HG02571 (cell line): Measurements from ENCODE around the gene PRICKLE2.

Experiments
- ATAC-seq: cut with Tn5 transposase; IDR thresholded peaks from one replicate; pipeline ENCODE4 v1.9.1; 2021; ENCODE audit warnings: mild to moderate bottlenecking, moderate library complexity; ENCODE audit not compliant: unreplicated experiment

PRICKLE2 gene

DNA sequence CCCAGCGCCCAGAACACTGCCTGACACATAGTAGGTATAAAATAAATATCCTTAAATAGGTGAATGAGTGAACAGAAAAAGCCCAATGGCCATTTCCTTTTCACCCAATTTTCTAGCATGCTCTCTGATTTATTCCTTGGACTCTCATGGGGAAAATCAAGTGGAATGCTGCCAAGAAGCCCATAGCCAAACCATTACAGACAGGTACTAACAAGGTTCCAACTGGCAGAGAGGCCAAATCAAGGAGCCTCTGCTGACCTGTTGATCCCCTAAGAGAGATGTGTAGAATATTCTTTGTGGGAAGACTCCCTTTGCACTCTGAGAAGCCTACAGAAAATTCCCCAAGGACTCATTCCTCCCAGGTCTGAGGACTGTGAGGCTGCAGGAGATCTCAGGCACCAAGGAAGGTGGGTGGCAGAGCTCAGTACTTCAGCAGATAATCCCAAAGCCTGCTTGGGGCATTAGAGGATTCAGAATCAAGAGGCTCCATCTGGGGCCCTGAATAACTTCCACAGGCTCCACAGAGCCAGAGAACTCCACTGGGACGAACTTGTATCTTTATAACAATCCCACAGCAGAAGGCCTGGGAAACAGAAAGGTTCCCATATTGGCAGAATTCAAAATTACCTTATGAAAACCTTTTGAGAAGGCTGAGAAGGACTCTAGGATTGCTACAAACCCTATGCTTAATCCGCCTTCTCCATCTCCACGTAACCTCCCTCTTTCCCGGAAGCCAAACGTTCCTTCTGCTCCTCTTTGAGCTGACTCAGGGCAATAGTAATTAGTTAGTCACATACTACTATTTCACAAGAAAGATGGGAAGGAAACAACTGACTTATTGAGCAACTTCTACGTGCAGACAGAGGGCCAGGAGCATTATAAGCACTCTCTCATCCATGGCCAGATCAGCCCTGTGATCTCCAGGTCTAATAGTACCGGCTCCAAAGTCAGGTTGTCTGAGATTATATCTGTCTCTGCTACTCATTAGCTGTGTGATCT lies 34.5 kb downstream of the PRICKLE2 start:
- no peak for ATAC-seq

DNA sequence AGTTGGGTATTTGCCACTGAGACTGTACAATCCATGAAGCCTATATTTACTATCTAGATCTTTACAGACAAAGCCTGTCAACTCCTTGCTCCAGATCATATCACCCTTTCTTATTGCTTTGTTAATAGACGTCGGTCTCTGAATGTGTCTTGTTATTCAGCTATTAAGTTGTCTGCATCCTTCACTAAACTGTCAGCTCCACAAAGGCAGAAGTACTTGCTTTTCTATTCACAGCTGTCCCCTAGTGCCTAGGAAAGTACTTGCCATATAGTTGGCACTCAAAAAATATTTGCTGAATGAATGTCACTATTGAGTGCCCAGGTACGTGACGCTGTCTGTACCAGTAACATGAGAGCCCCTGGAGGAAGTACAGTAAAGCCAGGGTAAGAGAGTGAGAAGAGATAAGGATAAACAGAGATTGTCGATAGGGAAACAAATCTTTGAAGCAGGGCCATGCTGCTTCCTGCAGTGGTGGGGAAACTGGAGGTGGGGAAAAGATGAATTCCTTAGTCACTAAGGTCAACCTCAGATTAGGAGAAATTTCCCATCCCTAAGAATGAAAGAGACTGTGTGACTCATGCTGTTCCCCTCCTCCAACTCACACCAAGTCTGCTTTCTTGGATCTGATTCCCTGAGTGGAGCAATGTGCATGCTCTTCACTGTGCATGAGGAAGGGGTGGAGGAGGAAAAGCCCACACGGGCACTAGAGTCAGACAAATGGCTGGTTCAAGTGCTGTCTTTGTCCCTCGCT lies 36.3 kb downstream of the PRICKLE2 start:
- ATAC-seq: no peak

DNA sequence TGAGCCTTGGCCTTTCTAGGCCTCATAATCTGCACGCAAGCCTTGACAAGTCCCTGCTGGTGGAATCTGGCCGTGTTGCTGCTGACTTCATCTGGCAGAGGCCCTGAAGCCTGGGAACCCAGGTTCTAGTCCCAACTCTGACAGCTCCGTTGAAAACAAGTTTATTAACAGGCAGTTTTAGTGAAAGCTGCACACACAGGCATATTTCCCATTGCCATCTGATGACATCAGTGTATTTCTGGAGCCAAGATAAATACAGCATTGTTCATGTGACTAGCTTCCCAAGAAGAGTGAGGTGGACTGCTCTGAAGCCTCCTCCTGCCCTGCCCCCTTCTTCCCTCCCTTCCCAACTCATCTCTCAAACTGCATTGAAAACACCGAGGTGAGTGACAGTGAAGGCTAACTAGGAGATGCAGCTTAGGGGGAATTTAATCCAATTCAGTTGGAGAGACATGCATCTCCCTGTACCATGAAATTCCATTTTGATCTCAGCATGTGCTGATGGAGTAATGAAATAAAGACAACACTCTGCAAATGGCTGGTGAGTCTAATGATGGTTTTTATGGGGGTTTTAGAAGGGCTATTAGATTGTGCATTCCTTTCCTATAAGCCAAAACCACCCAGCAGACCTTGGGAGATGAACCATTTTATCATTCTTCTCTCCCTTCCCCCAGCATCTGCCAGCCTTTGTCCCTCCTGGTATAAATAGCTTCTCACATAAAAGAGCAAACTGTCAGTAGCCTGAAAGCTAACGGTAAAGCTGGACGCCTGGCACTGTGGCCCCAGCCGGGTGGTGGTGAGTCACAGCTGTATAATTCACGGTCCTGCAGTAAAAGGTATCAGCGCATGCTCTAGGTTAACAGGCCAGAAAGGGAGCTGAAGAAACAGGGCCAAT lies 38.0 kb downstream of the PRICKLE2 start:
- no peak for ATAC-seq

DNA sequence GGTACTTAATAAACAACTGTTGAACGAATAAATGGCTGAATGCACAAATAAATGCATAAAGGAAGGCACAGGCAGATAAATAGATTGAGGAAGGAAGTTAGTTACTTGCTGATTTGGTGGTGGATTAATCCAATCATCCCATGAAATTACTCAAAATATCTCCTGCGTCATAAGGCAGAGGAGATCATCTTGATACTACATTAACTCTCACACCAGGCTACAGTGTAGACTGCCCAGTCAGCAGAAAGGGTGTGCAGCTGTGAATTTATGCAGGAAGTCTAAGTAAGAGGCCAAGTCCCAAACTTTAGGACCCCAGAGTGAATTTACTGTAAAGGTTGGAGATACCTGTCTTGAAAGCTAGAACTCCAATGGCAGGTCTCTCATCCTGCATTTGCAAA lies 38.6 kb downstream of the PRICKLE2 start:
- no peak for ATAC-seq

DNA sequence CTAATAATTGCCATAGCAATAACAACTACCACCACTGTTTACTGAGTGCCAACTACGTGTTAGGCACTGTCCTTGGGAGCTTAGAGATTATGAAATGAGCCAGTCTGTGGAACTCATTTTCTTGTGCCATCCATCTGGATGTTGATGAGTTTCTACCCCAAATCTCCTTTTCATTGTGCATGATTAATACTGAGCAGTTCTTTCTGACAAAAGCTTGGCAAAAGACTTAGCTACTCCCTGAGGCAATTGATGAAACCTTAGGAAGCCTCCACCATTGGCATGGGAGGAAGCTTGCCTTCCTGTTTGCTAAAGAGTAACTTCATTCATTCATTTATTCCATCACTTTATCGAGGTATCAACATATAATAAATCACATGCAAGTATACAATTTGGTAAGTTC lies 39.8 kb downstream of the PRICKLE2 start:
- no peak for ATAC-seq

DNA sequence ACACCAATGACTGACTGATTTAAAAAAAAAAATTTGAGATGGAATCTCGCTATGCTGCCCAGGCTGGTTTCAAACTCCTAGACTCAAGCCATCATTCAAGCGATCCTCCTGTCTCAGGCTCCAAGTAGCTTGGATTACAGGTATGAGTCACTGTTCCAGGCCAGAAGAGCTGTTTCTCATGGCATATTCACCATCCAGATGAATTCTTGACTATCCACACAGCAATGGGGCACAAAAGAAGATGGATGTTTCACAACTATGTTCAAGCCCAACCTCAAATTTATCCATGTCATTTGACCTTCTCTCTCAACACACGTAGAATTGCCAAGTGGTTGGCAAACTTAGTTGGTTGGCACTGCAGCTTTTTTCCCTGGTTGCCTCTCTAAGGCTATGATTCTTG lies 40.6 kb downstream of the PRICKLE2 start:
- no peak for ATAC-seq

DNA sequence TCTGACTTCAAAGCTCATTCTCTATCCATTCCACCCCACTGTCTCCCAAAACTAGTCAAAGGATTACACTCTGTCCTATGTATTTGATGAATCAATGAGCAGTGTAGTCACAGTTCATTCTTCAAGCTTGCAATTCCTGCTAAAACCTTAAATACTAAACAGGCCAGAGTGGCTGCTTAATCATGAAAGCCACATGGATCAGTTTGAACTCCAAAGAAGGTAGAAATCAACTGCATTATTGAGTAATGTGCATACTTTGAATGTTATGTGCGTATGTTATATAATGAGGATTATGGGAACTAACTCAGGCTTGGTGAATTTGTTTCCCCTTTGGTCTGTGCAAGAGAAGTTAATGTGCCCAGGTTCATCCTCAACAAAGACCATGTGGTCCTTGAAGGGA lies 45.4 kb downstream of the PRICKLE2 start:
- no peak for ATAC-seq

DNA sequence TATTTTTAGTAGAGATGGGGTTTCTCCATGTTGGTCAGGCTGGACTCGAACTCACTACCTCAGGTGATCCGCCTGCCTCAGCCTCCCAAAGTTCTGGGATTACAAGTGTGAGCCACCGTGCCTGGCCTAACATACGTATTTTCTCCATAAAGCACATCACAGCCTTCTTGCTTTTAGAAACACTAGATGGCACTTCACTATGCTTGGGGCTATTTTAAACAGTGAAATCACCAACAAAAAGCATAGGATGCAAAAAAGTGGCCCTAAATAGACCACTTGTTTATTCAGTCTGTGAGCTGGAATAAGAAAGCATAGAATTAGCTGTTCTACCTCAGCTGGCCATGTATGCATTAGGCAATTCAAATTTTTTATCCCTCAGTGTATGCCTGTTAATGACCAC lies 46.0 kb downstream of the PRICKLE2 start:
- no peak for ATAC-seq

DNA sequence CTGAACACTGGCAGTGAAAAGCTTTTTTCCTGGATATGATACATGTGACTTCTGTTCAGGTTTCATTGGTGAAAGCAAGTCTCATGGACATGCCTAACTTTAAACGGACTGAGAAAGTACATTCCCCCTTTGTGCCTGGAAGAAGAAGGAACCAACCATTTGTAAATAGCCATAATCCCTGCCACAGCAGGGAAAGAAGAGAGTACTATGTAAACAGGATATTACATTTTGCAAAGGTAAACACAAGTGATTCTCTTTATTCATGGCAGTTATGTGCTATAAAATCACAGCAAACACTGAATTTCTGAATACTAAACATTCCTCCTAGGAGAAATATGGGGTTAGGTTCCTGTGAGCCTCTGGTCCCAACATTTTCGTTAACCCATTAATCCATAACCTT lies 46.8 kb downstream of the PRICKLE2 start:
- ATAC-seq: no peak

DNA sequence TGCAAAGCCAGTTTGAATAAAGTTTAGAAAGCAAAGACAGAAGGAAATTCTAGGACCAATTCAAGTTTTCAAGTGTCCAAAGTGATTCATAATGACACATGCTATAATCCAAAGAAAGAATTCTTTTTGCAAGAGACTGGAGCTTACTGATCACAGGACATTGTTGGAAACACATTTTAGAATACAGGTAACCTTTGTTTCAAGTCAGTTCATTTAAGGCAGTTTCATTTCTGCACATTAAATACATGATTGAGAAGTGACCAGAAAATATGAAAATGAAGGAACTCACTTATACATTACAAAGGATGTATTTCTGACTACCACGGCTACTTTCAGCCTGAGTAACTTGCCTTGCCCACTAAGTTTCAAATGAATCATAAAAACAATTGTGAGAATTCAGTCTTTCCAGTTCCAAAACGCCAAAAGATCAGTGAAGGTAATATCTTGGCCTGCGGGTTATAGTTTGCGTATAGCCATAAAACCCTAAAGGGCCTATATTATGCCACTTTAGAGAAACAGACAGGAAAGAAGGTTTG lies 48.7 kb downstream of the PRICKLE2 start:
- no peak for ATAC-seq

DNA sequence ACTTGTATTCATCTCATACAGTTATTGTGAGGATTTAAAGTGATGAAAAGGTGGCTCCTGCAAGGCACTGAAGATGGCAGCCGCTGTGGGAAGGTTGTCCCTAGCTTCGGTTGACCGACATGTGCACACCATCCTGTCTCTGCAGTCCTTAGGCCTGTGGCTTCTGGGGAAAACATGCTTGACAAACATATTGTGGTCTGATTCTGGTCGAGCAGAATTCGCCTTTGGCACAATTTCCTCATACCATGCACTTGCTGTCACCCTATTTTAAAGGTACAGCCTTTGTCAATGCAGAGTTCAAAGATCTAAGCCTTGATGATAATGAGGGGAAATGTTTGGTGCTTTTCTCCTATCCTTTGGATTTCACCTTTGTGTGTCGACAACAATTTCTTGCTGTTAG lies 50.9 kb downstream of the PRICKLE2 start:
- no peak for ATAC-seq

DNA sequence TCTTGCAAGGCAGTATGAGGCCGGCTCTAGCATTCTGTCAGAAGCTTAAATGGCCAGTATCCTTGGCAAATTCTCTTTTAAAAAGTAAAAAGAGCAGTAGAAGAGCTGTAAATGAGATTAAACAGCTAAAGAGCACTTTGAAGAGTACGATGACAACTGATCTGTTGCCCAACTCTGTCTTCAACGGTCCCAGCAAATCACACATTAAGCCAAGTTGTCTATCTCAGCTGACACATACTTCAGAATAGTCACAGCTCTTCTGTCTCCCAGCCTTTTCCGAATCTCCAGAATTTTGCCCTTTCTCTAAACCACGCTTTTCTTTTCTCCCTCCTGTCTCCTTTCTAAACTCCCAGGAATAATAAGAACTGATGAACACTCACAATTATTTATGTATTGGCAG lies 51.7 kb downstream of the PRICKLE2 start:
- no peak for ATAC-seq

DNA sequence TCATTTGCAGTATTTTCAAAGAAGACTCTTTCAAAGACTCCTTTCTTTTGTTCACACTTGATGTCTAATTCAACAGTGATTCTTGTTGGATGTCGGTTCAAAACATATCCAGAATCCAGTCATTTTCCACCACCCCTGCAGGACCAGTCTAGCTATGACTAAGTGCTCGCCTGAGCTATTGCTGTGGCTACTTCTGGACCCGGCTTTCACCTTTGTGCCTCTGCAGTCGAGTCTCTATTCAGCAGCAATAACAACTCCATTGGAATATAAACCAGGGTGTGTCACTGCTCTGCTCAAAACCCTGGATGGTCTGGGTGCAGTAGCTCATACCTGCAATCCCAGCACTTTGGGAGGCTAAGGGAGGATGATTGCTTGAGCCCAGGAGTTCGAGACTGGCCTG lies 55.0 kb downstream of the PRICKLE2 start:
- no peak for ATAC-seq

DNA sequence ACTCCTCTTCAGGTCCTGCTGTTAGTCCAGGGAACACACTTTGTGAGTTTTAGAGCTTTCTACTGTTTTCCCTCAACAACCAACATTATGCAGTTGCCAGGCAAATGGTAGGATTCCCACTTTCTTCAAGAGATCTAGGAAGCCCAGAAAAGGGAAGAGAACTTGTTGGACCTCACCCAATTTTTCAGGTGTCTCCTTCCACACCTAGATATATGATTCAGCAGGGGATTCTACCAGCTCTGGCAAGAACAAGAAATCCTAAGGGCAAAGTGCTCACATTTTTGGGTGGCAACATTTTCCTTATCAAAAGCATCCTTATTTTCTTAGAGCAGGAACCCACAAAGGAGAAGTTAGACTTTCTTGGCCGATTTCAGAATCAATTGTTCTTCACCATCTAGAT lies 57.4 kb downstream of the PRICKLE2 start:
- no peak for ATAC-seq

DNA sequence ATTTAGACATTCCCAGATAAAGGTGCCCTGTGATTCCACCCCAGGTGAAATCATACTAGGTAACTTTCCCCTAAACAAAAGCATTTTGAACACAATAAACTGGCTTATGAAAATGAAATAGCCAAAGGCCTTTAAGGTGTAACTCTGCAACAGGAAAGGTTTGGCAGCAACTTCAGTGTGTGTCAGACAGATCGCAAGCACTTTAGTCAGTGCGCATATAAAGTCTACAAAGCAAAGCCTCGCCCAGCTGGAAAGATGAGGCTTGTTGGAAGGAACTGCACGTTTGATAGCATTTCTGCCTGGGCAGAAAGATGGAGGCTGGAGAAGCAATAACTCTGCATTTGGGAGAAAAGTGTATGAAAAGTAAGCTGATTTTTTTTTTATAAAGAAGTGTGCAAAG lies 57.9 kb downstream of the PRICKLE2 start:
- no peak for ATAC-seq

DNA sequence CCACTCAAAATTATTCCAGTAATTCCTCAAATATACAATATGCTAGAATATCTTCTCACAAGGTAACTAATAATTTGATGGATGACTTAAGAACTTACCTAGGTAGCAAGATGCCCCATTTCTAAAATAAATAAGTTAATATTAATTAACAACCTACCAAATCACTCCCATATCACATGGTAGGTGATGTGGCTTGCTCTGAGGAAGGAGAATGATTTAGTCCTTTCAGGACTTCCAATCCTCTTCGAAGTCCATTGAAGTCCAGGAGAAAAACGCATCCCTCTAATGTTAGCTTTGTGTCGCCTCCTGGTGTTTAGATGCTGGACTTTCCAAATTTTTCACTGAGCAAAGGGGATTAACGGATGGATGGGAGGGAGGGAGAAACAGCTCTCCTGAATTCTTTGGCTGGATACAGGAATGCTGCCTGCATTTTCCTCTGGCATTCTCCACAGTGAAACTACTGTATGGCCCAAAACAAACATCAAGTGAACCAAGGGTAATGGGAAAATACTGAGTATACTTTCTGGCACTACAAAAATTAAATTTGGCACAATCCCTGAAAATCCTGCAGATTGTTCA lies 58.6 kb downstream of the PRICKLE2 start:
- no peak for ATAC-seq

DNA sequence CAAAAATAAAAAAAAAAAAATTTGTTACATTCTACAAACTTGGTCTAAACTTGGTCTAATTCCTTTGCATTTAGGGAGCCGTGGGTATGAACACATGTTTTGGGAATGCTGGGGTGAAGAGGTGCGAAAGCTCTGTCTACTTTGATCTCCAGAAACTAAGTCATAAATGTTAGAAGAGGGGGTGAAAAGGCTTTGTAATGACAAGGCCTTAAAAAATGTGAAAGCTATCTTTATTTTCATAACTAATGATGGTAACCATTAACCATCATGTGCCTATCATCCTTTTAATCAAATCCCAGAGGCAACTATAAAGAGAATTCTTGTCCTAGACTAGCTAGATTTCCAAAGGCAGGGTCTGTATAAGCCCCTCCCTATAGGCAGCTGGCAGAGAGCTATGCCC lies 60.9 kb downstream of the PRICKLE2 start:
- ATAC-seq: no peak

DNA sequence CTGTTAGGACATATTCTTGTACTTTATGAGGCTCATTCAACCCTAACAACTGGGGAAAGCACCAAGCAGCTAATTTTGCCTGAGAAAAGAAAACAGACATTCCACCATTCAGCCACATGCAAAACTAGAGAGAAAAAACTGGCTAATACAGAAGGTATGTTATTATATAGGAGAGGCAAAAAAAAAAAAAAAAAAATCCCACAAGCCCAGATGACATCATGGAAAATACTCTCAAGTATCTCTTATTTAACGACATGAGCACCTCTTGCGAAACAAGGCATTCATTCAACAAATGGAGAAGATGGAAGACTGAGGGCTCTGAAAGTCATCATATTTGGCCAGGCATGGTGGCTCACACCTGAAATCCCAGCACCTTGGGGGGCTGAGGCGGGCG lies 61.5 kb downstream of the PRICKLE2 start:
- ATAC-seq: peak; percentile 59

DNA sequence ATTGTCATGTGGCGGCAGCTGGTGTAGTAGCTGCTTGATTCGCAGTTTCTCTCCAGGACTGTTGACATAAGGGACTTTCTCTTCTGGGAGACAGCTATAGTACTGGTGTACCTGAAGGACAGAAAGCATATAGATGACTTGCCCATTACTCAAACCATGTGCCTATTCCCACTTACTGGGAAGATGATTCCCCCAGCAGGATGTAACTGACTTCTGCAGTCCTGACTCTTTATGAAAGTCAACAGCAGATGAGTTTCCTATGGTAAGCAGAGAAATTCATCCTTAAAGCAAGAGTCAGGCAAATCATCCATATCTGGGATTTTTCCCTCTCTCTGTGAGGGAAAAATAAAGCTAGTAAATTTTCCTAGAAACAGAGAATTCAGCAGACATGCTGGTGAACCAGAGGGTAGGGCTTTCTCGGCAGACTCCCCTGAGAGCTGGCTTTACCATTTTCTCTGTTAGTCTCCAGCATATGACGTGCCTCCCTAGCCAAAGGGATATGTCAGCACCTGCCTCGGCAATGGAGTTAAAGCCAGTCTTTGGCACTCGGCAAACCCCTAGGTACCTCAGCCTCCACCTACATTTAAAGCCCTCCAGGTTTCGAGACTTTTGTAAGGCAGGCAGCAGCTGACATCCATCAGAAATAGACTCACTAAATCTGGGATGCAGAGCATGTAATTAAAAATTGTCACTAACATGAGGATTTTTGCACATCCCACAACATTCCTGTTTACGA lies 62.1 kb downstream of the PRICKLE2 start:
- ATAC-seq: peak; percentile 20

DNA sequence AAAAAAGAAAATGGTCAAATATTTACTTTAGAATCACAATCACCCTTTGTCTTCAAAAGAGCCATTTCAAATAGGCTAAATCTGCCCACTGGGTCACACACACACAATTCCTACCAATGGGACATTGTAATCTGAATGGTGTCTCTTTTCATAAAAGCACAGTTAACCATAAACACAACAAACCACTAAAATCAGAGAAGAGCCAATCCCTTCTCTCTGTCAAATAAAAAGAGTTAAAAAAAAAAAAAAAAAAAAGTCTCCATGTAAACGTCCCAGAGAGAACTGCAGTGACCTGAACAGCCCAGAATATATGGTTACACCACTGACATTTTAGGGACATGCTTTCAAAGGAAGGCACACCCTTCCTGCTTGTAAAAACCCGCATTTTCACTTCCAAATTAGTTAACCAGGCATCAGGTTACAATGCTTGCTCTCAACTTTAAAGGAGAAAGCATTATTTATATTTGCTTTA lies 63.7 kb downstream of the PRICKLE2 start:
- ATAC-seq: no peak
